Left hindlimb (tissue), 1 donor: ENCODE measurements around the gene UBE2O.

Experiments used
- DNase-seq: peaks from one replicate; pipeline ENCODE4 v3.0.0-alpha.2; 2018

The UBE2O gene

GRCh38 chr17:76437467-76438402 is 15.2 kb downstream of the UBE2O start:
- no peak for DNase-seq

- DNase-seq: no peak
Observed at GRCh38 chr17:76435751-76436150, 17.2 kb downstream of the UBE2O start.

GRCh38 chr17:76434870-76435269 is 18.1 kb downstream of the UBE2O start:
- no peak for DNase-seq

- DNase-seq: no peak
Observed at GRCh38 chr17:76433693-76434092, 19.3 kb downstream of the UBE2O start.

- no peak for DNase-seq
Observed at GRCh38 chr17:76432712-76433336, 20.1 kb downstream of the UBE2O start.

- no peak for DNase-seq
Observed at GRCh38 chr17:76432004-76432403, 20.9 kb downstream of the UBE2O start.

- DNase-seq: no peak
Observed at GRCh38 chr17:76431509-76431908, 21.4 kb downstream of the UBE2O start.

- DNase-seq: no peak
Observed at GRCh38 chr17:76428511-76428910, 24.4 kb downstream of the UBE2O start.

- no peak for DNase-seq
Observed at GRCh38 chr17:76427501-76428231, 25.3 kb downstream of the UBE2O start.

GRCh38 chr17:76426853-76427252 is 26.1 kb downstream of the UBE2O start:
- DNase-seq: no peak

- DNase-seq: no peak
Observed at GRCh38 chr17:76422860-76423259, 30.1 kb downstream of the UBE2O start.

GRCh38 chr17:76422406-76422805 is 30.5 kb downstream of the UBE2O start:
- no peak for DNase-seq

- no peak for DNase-seq
Observed at GRCh38 chr17:76421044-76421407, 31.9 kb downstream of the UBE2O start.

- no peak for DNase-seq
Observed at GRCh38 chr17:76420356-76421043, 32.5 kb downstream of the UBE2O start.

- DNase-seq: no peak
Observed at GRCh38 chr17:76419576-76420260, 33.2 kb downstream of the UBE2O start.

GRCh38 chr17:76417499-76418143 is 35.3 kb downstream of the UBE2O start:
- no peak for DNase-seq

- no peak for DNase-seq
Observed at GRCh38 chr17:76416899-76417298, 36.1 kb downstream of the UBE2O start.

GRCh38 chr17:76416457-76416856 is 36.5 kb downstream of the UBE2O start:
- DNase-seq: no peak

- no peak for DNase-seq
Observed at GRCh38 chr17:76415786-76416185, 37.2 kb downstream of the UBE2O start.

GRCh38 chr17:76414334-76415295 is 38.3 kb downstream of the UBE2O start:
- peak; percentile 71 for DNase-seq

GRCh38 chr17:76411247-76411646 is 41.7 kb downstream of the UBE2O start:
- no peak for DNase-seq
